MCF 10A (cell line): Measurements from ENCODE around the gene TYRO3. TPM values are rescaled to one million over a fixed set of nuclear protein-coding genes. Genes with fewer than 3 reads are reported as not detected.

Experiments used
- BruUV-seq: library from RNA; stranded (reverse); fragments of 400-500 nt; replicated peaks from 2 replicates; lab custom pipeline; 2021; lab: Mats Ljungman, UMichigan
- CTCF ChIA-PET: fragments of 300-600 bp; sonication (Branson Sonifier 250); formaldehyde crosslinking; extraction: SDS; loops from one replicate; lab custom pipeline; 2021; ENCODE audit warnings: antibody characterized with exemption, inconsistent platforms; lab: Yijun Ruan, JAX
- POLR2A ChIA-PET: fragments of 300-600, 350-650 bp; sonication (Branson Sonifier 250); formaldehyde crosslinking; extraction: SDS; loops from one replicate; lab custom pipeline; 2020; ENCODE audit warnings: antibody characterized with exemption, inconsistent platforms; lab: Yijun Ruan, JAX
- DNase-seq: peaks from one replicate; pipeline ENCODE4 v3.0.0-alpha.2; 2018; ENCODE audit not compliant: unreplicated experiment
- H3K27ac Mint-ChIP-seq: one replicate; pipeline ENCODE4 v1.8.0; 2022; ENCODE audit warnings: mild to moderate bottlenecking, low read depth, mixed read lengths; ENCODE audit not compliant: unreplicated experiment
- H3K27me3 Mint-ChIP-seq: one replicate; pipeline ENCODE4 v1.8.0; 2022; ENCODE audit warnings: mixed read lengths; ENCODE audit not compliant: insufficient read depth, unreplicated experiment
- H3K36me3 Mint-ChIP-seq: one replicate; pipeline ENCODE4 v1.8.0; 2022; ENCODE audit warnings: mild to moderate bottlenecking, moderate library complexity, mixed read lengths; ENCODE audit not compliant: insufficient read depth, unreplicated experiment
- H3K4me1 Mint-ChIP-seq: one replicate; pipeline ENCODE4 v1.8.0; 2022; ENCODE audit warnings: mixed read lengths; ENCODE audit not compliant: insufficient read depth, unreplicated experiment
- H3K4me3 Mint-ChIP-seq: one replicate; pipeline ENCODE4 v1.8.0; 2022; ENCODE audit warnings: mild to moderate bottlenecking, moderate library complexity, mixed read lengths; ENCODE audit not compliant: unreplicated experiment
- H3K9me3 Mint-ChIP-seq: one replicate; pipeline ENCODE4 v1.8.0; 2022; ENCODE audit warnings: mixed read lengths; ENCODE audit not compliant: unreplicated experiment
- intact Hi-C: fragments of 100-400 bp; cut with micrococcal nuclease; formaldehyde crosslinking; loops from 2 replicates; pipeline ENCODE4 v1.14.1; 2022
- total RNA-seq: library from RNA; stranded (reverse); gene quantifications from 2 replicates; pipeline ENCODE4 v1.2.3, GENCODE V29; 2022
- TF ChIP-seq, protein P1 (sequence below): fragments of 200-600 bp; IDR thresholded peaks from one replicate; pipeline ENCODE4 v1.8.0; 2022; ENCODE audit warnings: antibody characterized with exemption, mild to moderate bottlenecking; ENCODE audit not compliant: unreplicated experiment

Gene TYRO3
- total RNA-seq, 1 experiment from 2014 or later: 9.7 TPM

DNA sequence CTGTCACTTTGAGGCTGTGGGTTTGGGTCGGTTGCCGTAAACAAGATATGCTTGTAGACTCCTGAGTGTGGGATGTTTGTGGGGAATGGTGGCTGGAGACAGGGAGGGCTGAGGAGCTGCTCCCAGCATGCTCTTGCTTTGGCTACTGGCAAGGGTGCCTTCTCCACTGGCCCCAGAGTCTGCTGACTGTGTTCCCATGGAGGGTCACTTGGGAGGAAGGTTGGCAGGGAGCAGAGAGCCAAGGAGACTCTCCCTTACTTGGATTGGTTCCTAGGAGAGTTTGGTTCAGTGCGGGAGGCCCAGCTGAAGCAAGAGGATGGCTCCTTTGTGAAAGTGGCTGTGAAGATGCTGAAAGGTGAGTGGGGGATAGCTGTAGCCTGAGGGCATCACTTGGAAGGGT is 11.8 kb downstream of the TYRO3 start:
- no peaks in the 10 kb centered on the region for H3K4me1 Mint-ChIP-seq
- no peak for DNase-seq
- H3K27me3 Mint-ChIP-seq: no peaks in the 10 kb centered on the region
- no TSS peak for BruUV-seq
- TF ChIP-seq, protein P1, sequence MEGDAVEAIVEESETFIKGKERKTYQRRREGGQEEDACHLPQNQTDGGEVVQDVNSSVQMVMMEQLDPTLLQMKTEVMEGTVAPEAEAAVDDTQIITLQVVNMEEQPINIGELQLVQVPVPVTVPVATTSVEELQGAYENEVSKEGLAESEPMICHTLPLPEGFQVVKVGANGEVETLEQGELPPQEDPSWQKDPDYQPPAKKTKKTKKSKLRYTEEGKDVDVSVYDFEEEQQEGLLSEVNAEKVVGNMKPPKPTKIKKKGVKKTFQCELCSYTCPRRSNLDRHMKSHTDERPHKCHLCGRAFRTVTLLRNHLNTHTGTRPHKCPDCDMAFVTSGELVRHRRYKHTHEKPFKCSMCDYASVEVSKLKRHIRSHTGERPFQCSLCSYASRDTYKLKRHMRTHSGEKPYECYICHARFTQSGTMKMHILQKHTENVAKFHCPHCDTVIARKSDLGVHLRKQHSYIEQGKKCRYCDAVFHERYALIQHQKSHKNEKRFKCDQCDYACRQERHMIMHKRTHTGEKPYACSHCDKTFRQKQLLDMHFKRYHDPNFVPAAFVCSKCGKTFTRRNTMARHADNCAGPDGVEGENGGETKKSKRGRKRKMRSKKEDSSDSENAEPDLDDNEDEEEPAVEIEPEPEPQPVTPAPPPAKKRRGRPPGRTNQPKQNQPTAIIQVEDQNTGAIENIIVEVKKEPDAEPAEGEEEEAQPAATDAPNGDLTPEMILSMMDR: no peak
- H3K36me3 Mint-ChIP-seq: no peaks in the 10 kb centered on the region
- intact Hi-C loops: no loop called here
- H3K4me3 Mint-ChIP-seq: no peak overlapping the region
- POLR2A ChIA-PET: no interaction called here
- CTCF ChIA-PET: interaction anchor here (0.8 kb wide), 2 partner anchors 33 to 250 kb away, joined by 3 read pairs; no protein-coding TSS in a partner anchor
- H3K27ac Mint-ChIP-seq: no peak overlapping the region
- no peaks in the 10 kb centered on the region for H3K9me3 Mint-ChIP-seq

DNA sequence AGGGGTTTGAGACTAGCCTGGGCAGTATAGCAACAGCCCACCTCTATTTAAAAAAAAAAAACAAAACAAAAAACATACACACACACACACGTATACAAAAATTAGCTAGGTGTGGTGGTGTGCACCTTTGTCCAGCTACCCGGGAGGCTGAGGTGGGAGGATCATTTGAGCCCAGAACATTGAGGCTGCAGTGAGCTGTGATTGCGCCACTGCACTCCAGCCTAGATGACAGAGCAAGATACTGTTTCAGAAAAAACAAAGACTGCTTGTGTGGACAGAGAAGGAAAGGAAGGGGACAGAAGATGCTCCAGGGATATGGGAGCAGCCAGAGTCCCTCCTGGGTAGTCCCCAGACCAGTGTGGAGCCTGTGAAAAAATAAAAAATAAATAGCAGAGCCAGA is 12.9 kb downstream of the TYRO3 start:
- intact Hi-C loops: no loop called here
- Mint-ChIP-seq H3K36me3 (no peaks in the 10 kb centered on the region), H3K27me3 (no peaks in the 10 kb centered on the region), H3K27ac (no peak overlapping the region), H3K9me3 (no peaks in the 10 kb centered on the region), H3K4me3 (no peak overlapping the region), H3K4me1 (no peaks in the 10 kb centered on the region)
- DNase-seq: no peak
- ChIA-PET POLR2A (no interaction called here), CTCF (interaction anchor here (0.6 kb wide), 1 partner anchor 34 kb away, joined by 5 read pairs; no protein-coding TSS in a partner anchor)
- TF ChIP-seq, protein P1: no peak
- BruUV-seq: no TSS peak

DNA sequence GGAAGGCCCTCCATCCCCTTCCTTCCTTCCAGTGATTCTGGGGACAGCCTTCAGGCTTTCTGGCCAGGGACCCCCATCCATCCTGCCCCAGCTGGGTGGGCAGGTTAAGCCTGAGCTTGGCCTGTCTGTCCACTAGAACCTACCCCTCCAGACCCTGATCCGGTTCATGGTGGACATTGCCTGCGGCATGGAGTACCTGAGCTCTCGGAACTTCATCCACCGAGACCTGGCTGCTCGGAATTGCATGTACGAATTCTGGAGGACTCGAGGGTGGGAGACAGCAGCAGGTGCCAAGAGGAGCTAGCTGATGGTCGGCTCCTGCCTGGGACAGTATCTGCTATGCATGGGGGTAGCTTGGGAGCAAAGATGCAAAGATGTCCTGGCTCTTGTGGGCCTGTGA is 13.9 kb downstream of the TYRO3 start:
- ChIA-PET CTCF (no interaction called here), POLR2A (no interaction called here)
- Mint-ChIP-seq H3K4me1 (no peaks in the 10 kb centered on the region), H3K4me3 (no peak overlapping the region), H3K27me3 (no peaks in the 10 kb centered on the region), H3K27ac (no peak overlapping the region), H3K36me3 (no peaks in the 10 kb centered on the region), H3K9me3 (no peaks in the 10 kb centered on the region)
- DNase-seq: no peak
- BruUV-seq: no TSS peak
- TF ChIP-seq, protein P1: no peak
- intact Hi-C loops: no loop called here

DNA sequence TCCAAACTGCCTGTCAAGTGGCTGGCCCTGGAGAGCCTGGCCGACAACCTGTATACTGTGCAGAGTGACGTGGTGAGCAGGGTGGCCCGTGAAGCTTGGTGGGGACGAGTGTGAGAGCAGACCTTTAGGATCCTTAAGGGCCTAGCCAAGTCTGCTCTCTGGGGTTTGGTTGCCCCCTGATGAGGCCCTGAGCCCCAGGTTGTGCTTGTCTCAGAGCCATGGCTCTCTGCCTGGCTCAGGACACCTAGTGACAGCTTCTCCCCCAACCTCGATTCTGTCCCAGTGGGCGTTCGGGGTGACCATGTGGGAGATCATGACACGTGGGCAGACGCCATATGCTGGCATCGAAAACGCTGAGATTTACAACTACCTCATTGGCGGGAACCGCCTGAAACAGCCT is 14.4 kb downstream of the TYRO3 start:
- H3K9me3 Mint-ChIP-seq: no peaks in the 10 kb centered on the region
- POLR2A ChIA-PET: no interaction called here
- DNase-seq: no peak
- TF ChIP-seq, protein P1: no peak
- no peaks in the 10 kb centered on the region for H3K4me1 Mint-ChIP-seq
- no TSS peak for BruUV-seq
- H3K4me3 Mint-ChIP-seq: no peak overlapping the region
- CTCF ChIA-PET: no interaction called here
- no peaks in the 10 kb centered on the region for H3K27me3 Mint-ChIP-seq
- no peak overlapping the region for H3K27ac Mint-ChIP-seq
- intact Hi-C loops: no loop called here
- no peaks in the 10 kb centered on the region for H3K36me3 Mint-ChIP-seq
